GM21526 (cell line): ENCODE data around the gene ZSWIM9.

ENCODE experiments used
- ATAC-seq: cut with Tn5 transposase; IDR thresholded peaks from one replicate; pipeline ENCODE4 v1.9.1; 2021; ENCODE audit warnings: moderate library complexity; ENCODE audit not compliant: unreplicated experiment, low FRiP score

Gene ZSWIM9

GRCh38 chr19:48169939-48170803 is at the start of gene ZSWIM9, which contains the start of gene LIG1:
TSS of gene ZSWIM9 (plus strand) at chr19:48170680. CDS start at chr19:48171803, 1,123 bp downstream.
TSS of gene LIG1 (minus strand) at chr19:48170344. CDS start at chr19:48165566, 4,778 bp downstream.
- peak; percentile 67 for ATAC-seq

- ATAC-seq, result no peak
Observed at GRCh38 chr19:48121066-48121465, 49.4 kb upstream of the ZSWIM9 start.

GRCh38 chr19:48121909-48122371 is 48.5 kb upstream of the ZSWIM9 start:
- no peak for ATAC-seq

GRCh38 chr19:48122421-48122820 is 48.1 kb upstream of the ZSWIM9 start:
- no peak for ATAC-seq

GRCh38 chr19:48123907-48124651 is 46.4 kb upstream of the ZSWIM9 start:
- no peak for ATAC-seq

- no peak for ATAC-seq
Observed at GRCh38 chr19:48127561-48127960, 42.9 kb upstream of the ZSWIM9 start.

- no peak for ATAC-seq
Observed at GRCh38 chr19:48133094-48133493, 37.4 kb upstream of the ZSWIM9 start.

- ATAC-seq, result no peak
Observed at GRCh38 chr19:48135411-48135810, 35.1 kb upstream of the ZSWIM9 start.

GRCh38 chr19:48136547-48136946 is 33.9 kb upstream of the ZSWIM9 start:
- ATAC-seq, result no peak

GRCh38 chr19:48137411-48137810 is 33.1 kb upstream of the ZSWIM9 start:
- no peak for ATAC-seq

GRCh38 chr19:48139053-48139452 is 31.4 kb upstream of the ZSWIM9 start:
- ATAC-seq, result no peak

- ATAC-seq, result no peak
Observed at GRCh38 chr19:48147597-48148175, 22.8 kb upstream of the ZSWIM9 start.

GRCh38 chr19:48148576-48148975 is 21.9 kb upstream of the ZSWIM9 start:
- ATAC-seq, result no peak

- no peak for ATAC-seq
Observed at GRCh38 chr19:48149430-48149829, 21.1 kb upstream of the ZSWIM9 start.

GRCh38 chr19:48152551-48152950 is 17.9 kb upstream of the ZSWIM9 start:
- no peak for ATAC-seq

- ATAC-seq, result no peak
Observed at GRCh38 chr19:48154003-48154402, 16.5 kb upstream of the ZSWIM9 start.

- ATAC-seq, result no peak
Observed at GRCh38 chr19:48158210-48158790, 12.2 kb upstream of the ZSWIM9 start.

GRCh38 chr19:48168689-48169088 is 1.8 kb upstream of the ZSWIM9 start:
- ATAC-seq, result no peak

GRCh38 chr19:48169578-48169938 is 922 bp upstream of the ZSWIM9 start:
- ATAC-seq, result no peak

GRCh38 chr19:48170817-48171347 is 402 bp downstream of the ZSWIM9 start:
- peak; percentile 26 for ATAC-seq

GRCh38 chr19:48171710-48172109 is 1.2 kb downstream of the ZSWIM9 start:
- no peak for ATAC-seq
